ENCODE data around the gene PARP16.

The PARP16 gene

DNA sequence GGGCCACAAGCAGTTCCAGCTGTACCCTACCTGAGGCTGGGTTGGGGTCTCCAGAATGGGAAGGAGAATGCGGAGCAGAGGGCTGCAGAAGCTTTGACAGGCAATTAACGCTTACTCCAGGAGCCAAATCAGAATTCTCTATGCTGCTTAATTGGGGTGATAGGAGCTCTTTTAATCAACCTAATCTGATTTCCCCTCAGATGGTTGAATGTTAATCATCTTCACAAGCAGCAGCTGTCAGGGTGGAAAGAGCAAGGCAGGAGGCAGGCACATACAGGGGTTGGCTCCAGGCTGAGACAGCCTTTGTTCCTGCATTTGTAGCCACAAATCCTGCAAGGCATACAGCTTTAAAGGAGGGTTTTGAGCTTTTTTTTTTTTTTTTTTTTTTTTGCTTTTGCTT is 78.0 kb downstream of the PARP16 start:
- no peak for DNase-seq (ENCODE audit: low read depth)
- TF ChIP-seq, protein P1, sequence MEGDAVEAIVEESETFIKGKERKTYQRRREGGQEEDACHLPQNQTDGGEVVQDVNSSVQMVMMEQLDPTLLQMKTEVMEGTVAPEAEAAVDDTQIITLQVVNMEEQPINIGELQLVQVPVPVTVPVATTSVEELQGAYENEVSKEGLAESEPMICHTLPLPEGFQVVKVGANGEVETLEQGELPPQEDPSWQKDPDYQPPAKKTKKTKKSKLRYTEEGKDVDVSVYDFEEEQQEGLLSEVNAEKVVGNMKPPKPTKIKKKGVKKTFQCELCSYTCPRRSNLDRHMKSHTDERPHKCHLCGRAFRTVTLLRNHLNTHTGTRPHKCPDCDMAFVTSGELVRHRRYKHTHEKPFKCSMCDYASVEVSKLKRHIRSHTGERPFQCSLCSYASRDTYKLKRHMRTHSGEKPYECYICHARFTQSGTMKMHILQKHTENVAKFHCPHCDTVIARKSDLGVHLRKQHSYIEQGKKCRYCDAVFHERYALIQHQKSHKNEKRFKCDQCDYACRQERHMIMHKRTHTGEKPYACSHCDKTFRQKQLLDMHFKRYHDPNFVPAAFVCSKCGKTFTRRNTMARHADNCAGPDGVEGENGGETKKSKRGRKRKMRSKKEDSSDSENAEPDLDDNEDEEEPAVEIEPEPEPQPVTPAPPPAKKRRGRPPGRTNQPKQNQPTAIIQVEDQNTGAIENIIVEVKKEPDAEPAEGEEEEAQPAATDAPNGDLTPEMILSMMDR (IDR thresholded peaks at IDR 0.05; ENCODE audit: control insufficient read depth, extremely low read depth, insufficient read depth) = no peak
- H3K4me3 ChIP-seq (ENCODE audit: low read depth, low read length) = no peak overlapping the region

Measured in LNCaP clone FGC (cell line).